Fibroblast of lung (primary cell): Measurements from ENCODE around the gene PLA2G2C.

Experiments
- EZH2 ChIP-seq: IDR thresholded peaks from 2 replicates; pipeline ENCODE4 v1.5.1; 2012; ENCODE audit warnings: low read length, control low read depth, mild to moderate bottlenecking; ENCODE audit errors: missing control alignments
- TF ChIP-seq, protein P1 (sequence below), 2 donors: IDR thresholded peaks in 1 of 2; conservative IDR thresholded peaks in 1 of 2; 1 replicate in 1 of 2; 2 replicates in 1 of 2; pipeline ENCODE4 v1.5.1; 2011 to 2012; ENCODE audit warnings: low read length in 2 of 2, control low read depth in 1 of 2, inconsistent platforms in 1 of 2, low read depth in 1 of 2, mild to moderate bottlenecking in 1 of 2

- TF ChIP-seq, protein P1, sequence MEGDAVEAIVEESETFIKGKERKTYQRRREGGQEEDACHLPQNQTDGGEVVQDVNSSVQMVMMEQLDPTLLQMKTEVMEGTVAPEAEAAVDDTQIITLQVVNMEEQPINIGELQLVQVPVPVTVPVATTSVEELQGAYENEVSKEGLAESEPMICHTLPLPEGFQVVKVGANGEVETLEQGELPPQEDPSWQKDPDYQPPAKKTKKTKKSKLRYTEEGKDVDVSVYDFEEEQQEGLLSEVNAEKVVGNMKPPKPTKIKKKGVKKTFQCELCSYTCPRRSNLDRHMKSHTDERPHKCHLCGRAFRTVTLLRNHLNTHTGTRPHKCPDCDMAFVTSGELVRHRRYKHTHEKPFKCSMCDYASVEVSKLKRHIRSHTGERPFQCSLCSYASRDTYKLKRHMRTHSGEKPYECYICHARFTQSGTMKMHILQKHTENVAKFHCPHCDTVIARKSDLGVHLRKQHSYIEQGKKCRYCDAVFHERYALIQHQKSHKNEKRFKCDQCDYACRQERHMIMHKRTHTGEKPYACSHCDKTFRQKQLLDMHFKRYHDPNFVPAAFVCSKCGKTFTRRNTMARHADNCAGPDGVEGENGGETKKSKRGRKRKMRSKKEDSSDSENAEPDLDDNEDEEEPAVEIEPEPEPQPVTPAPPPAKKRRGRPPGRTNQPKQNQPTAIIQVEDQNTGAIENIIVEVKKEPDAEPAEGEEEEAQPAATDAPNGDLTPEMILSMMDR (conservative IDR thresholded peaks at IDR 0.05 in 1 of 2, IDR thresholded peaks at IDR 0.05 in 1 of 2; ENCODE audit: low read depth in 1 of 2, low read length in 2 of 2), result no peak
- TF ChIP-seq EZH2, result no peak
Observed at GRCh38 chr1:20150326-20150705, 36.0 kb downstream of the PLA2G2C start.
